ENCODE data around the gene KIF16B.

KIF16B gene

DNA sequence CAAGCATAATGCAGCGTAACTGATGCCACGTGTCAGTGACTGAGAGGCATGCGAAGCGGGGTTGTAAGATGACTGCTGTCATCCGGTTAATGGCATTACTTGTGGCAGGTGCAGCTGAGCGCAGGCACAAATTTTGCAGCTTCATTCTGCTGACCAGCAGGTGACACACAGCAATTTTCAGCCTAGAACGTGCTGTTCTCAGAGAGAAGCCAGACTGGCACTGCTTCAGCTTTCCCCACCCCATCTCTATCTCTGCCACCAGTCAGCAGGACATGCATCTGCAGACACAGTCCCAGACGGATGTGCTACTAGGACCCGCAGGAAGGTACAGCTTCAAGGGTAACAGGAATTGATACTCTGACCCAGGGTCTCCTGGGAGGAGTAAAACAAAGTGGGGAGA lies 221.8 kb downstream of the KIF16B start:
- Histone ChIP-seq H3K4me3 (ENCODE audit: low read depth, low read length) (no peak overlapping the region), H3K4me1 (ENCODE audit: control insufficient read depth, insufficient read depth, low read length) (no peaks in the 10 kb centered on the region), H3K27ac (ENCODE audit: extremely low read depth, low read depth, low read length) (no peak overlapping the region), H3K36me3 (ENCODE audit: control insufficient read depth in 2 of 2, insufficient read depth in 1 of 2, low read length in 2 of 2) (no peaks in the 10 kb centered on the region), H3K9me3 (ENCODE audit: control insufficient read depth, insufficient read depth, low read depth, low read length) (no peaks in the 10 kb centered on the region)
- POLR2A ChIA-PET = no interaction called here
- TF ChIP-seq ZSCAN23 (tag by site-specific recombination; IDR thresholded peaks at IDR 0.05) (no peak), KLF8 (tag by site-specific recombination; IDR thresholded peaks at IDR 0.05) (no peak), TRIM28 (IDR thresholded peaks at IDR 0.05; ENCODE audit: borderline replicate concordance, low read length) (no peak), SCRT1 (tag by site-specific recombination; IDR thresholded peaks at IDR 0.05; ENCODE audit: borderline replicate concordance) (no peak), REPIN1 (tag by site-specific recombination; IDR thresholded peaks at IDR 0.05; ENCODE audit: low read depth) (no peak), EGR2 (tag by site-specific recombination; IDR thresholded peaks at IDR 0.05; ENCODE audit: low read depth) (no peak)
- CTCF ChIA-PET = no interaction called here

DNA sequence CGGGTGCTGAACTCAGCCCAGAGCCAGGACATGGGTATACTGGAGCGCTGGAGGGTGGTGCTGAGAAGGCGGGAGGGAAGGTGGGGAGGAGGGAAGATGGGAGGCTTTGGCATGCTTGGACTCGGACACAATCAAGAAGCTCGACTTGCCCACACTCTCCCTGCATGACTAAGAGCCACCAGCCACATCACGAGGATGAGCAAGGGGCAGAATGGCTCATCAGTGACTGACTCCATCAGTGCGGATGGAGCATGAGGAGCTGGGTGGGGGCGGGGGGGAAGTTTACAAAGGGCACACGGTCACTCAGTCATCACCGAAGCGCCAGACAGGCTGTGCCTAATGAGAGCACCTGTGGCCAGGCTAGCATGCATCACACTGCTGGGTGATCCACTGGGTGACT lies 222.8 kb downstream of the KIF16B start:
- no peak overlapping the region for H3K4me3 ChIP-seq (ENCODE audit: low read depth, low read length)
- H3K27ac ChIP-seq (ENCODE audit: extremely low read depth, low read depth, low read length) = no peak overlapping the region
- CTCF ChIA-PET = no interaction called here
- no peaks in the 10 kb centered on the region for H3K9me3 ChIP-seq (ENCODE audit: control insufficient read depth, insufficient read depth, low read depth, low read length)
- TF ChIP-seq GLIS2 (tag by site-specific recombination; IDR thresholded peaks at IDR 0.05) (no peak), ZNF37A (tag by site-specific recombination; IDR thresholded peaks at IDR 0.05) (no peak), KLF10 (tag by site-specific recombination; IDR thresholded peaks at IDR 0.05) (no peak), ZSCAN4 (tag by site-specific recombination; IDR thresholded peaks at IDR 0.05) (no peak), ZNF426 (tag by site-specific recombination; IDR thresholded peaks at IDR 0.05) (no peak), ZNF132 (tag by site-specific recombination; IDR thresholded peaks at IDR 0.05; ENCODE audit: borderline replicate concordance) (no peak), ZNF433 (tag by site-specific recombination; IDR thresholded peaks at IDR 0.05; ENCODE audit: low read depth) (no peak), ZNF558 (tag by site-specific recombination; IDR thresholded peaks at IDR 0.05) (no peak), ZNF529 (tag by site-specific recombination; IDR thresholded peaks at IDR 0.05; ENCODE audit: insufficient replicate concordance) (no peak), GLIS1 (tag by site-specific recombination; IDR thresholded peaks at IDR 0.05) (no peak)
- TF ChIP-seq, protein P1, sequence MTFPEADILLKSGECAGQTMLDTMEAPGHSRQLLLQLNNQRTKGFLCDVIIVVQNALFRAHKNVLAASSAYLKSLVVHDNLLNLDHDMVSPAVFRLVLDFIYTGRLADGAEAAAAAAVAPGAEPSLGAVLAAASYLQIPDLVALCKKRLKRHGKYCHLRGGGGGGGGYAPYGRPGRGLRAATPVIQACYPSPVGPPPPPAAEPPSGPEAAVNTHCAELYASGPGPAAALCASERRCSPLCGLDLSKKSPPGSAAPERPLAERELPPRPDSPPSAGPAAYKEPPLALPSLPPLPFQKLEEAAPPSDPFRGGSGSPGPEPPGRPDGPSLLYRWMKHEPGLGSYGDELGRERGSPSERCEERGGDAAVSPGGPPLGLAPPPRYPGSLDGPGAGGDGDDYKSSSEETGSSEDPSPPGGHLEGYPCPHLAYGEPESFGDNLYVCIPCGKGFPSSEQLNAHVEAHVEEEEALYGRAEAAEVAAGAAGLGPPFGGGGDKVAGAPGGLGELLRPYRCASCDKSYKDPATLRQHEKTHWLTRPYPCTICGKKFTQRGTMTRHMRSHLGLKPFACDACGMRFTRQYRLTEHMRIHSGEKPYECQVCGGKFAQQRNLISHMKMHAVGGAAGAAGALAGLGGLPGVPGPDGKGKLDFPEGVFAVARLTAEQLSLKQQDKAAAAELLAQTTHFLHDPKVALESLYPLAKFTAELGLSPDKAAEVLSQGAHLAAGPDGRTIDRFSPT (tag by site-specific recombination; IDR thresholded peaks at IDR 0.05) = no peak
- no peaks in the 10 kb centered on the region for H3K4me1 ChIP-seq (ENCODE audit: control insufficient read depth, insufficient read depth, low read length)
- POLR2A ChIA-PET = no interaction called here
- no peaks in the 10 kb centered on the region for H3K36me3 ChIP-seq (ENCODE audit: control insufficient read depth in 2 of 2, insufficient read depth in 1 of 2, low read length in 2 of 2)

GRCh38 chr20:16349523-16350260 lies 223.6 kb downstream of the KIF16B start:
- no peaks in the 10 kb centered on the region for H3K9me3 ChIP-seq (ENCODE audit: control insufficient read depth, insufficient read depth, low read depth, low read length)
- no peaks in the 10 kb centered on the region for H3K4me1 ChIP-seq (ENCODE audit: control insufficient read depth, insufficient read depth, low read length)
- H3K36me3 ChIP-seq (ENCODE audit: control insufficient read depth in 2 of 2, insufficient read depth in 1 of 2, low read length in 2 of 2) = no peaks in the 10 kb centered on the region
- H3K27ac ChIP-seq (ENCODE audit: extremely low read depth, low read depth, low read length) = no peak overlapping the region
- CTCF ChIA-PET = no interaction called here
- POLR2A ChIA-PET = no interaction called here
- no peak overlapping the region for H3K4me3 ChIP-seq (ENCODE audit: low read depth, low read length)
- TF ChIP-seq ZNF48 (tag by site-specific recombination; IDR thresholded peaks at IDR 0.05) (no peak), ZNF555 (tag by site-specific recombination; conservative IDR thresholded peaks at IDR 0.05) (no peak), ZNF624 (tag by site-specific recombination; IDR thresholded peaks at IDR 0.05) (no peak), ZNF266 (tag by site-specific recombination; IDR thresholded peaks at IDR 0.05; ENCODE audit: low read depth) (no peak), ZNF416 (tag by site-specific recombination; IDR thresholded peaks at IDR 0.05) (no peak), YY1 (tag by site-specific recombination; IDR thresholded peaks at IDR 0.05) (no peak), ZSCAN4 (tag by site-specific recombination; IDR thresholded peaks at IDR 0.05) (no peak), ZFP37 (tag by site-specific recombination; IDR thresholded peaks at IDR 0.05) (no peak), KLF9 (tag by site-specific recombination; IDR thresholded peaks at IDR 0.05; ENCODE audit: low read depth) (no peak), ZNF777 (tag by site-specific recombination; IDR thresholded peaks at IDR 0.05; ENCODE audit: borderline replicate concordance) (no peak), ZNF354C (tag by site-specific recombination; IDR thresholded peaks at IDR 0.05; ENCODE audit: borderline replicate concordance, low read depth) (no peak), ZXDB (tag by site-specific recombination; IDR thresholded peaks at IDR 0.05) (no peak), ZNF302 (tag by site-specific recombination; IDR thresholded peaks at IDR 0.05; ENCODE audit: low read depth) (no peak), ZNF211 (tag by site-specific recombination; IDR thresholded peaks at IDR 0.05; ENCODE audit: low read depth) (no peak)

Data from HEK293 (cell line).